Lower leg skin (tissue), 3 donors: Measurements from ENCODE around the gene ZNHIT1.
A peak's percentile ranks its signal among the peaks of the same experiment; 100 is the strongest.

ENCODE experiments used
- POLR2A ChIP-seq, 2 donors: fragments of 450-650 bp; IDR thresholded peaks; one replicate each; pipeline ENCODE4 v1.6.1; 2016 to 2017; ENCODE audit warnings: antibody characterized with exemption in 2 of 2, mild to moderate bottlenecking in 1 of 2, moderate library complexity in 1 of 2
- TF ChIP-seq, protein P1 (sequence below), 3 donors: fragments of 450-650 bp; IDR thresholded peaks; one replicate each; pipeline ENCODE4 v1.5.1; 2016; ENCODE audit warnings: antibody characterized with exemption in 3 of 3, mild to moderate bottlenecking in 3 of 3, moderate library complexity in 2 of 3

DNA sequence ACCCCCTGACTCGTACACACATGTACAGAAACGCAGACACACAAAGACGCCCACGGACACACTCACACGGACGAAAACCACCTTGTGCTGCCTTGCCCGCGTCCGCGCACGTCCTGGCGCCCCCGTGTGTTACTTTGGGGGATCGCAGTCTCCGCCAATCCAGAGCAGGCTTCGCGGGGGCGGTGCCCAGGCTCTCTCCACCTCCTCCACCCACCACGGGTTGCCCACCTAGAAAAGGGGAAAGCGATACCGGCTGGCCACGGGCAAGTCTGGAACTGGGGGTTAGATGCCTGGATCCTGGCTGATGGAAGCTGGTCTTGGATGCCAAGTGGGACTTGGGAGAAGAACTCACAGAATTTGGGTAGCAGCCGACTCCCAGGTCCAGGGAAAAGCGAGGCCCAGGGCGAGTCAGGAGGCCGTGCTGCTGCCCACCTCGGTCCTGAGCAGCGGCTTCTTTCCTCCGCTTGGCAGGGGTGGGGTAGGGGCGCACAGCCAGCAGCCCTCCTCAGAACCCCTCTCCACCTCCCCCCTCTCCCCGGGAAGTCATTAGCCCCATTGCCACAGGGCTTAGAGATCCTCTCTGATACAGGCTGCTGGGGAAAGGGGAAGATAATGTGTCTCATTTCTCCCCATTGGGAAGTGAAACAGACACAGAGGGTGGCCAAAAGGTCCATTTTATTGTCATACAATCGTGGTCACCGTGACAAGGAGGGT, 48.0 kb upstream of the ZNHIT1 start:
- TF ChIP-seq, protein P1, sequence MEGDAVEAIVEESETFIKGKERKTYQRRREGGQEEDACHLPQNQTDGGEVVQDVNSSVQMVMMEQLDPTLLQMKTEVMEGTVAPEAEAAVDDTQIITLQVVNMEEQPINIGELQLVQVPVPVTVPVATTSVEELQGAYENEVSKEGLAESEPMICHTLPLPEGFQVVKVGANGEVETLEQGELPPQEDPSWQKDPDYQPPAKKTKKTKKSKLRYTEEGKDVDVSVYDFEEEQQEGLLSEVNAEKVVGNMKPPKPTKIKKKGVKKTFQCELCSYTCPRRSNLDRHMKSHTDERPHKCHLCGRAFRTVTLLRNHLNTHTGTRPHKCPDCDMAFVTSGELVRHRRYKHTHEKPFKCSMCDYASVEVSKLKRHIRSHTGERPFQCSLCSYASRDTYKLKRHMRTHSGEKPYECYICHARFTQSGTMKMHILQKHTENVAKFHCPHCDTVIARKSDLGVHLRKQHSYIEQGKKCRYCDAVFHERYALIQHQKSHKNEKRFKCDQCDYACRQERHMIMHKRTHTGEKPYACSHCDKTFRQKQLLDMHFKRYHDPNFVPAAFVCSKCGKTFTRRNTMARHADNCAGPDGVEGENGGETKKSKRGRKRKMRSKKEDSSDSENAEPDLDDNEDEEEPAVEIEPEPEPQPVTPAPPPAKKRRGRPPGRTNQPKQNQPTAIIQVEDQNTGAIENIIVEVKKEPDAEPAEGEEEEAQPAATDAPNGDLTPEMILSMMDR (IDR thresholded peaks at IDR 0.05), result peak in 1 of 3 donors; percentile 62
- TF ChIP-seq POLR2A (IDR thresholded peaks at IDR 0.05), result no peak
